ENCODE measurements around the gene PRR29. TPM values are rescaled to one million over a fixed set of nuclear protein-coding genes. Genes with fewer than 3 reads are reported as not detected.

Gene PRR29
- total RNA-seq (1 to 10 TPM; 1.7 to 3.3 TPM), total RNA-seq (2.2 to 3.4 reads per million in 2 donors)

GRCh38 chr17:63998050-63998720 is at the start of gene PRR29:
TSS of gene PRR29 (plus strand) at chr17:63998351. CDS start at chr17:63998365, 14 bp downstream.
- H3K9me3 ChIP-seq (ENCODE audit: control insufficient read depth, low read length, poor library complexity, severe bottlenecking) = no peaks in the 10 kb centered on the region
- H3K27ac Mint-ChIP-seq = peak within 1 kb of the TSS; percentile 89
- peak; percentile 72 for ATAC-seq
- peak; percentile 66 to 74 (median 70) for DNase-seq
- peaks cover 2% of the 10 kb centered on the region for H3K36me3 Mint-ChIP-seq (ENCODE audit: low read depth)
- H3K4me1 Mint-ChIP-seq = peaks cover 56% of the 10 kb centered on the region
- no peaks in the 10 kb centered on the region for H3K27me3 Mint-ChIP-seq
- peak within 1 kb of the TSS; percentile 95 for H3K4me3 Mint-ChIP-seq

GRCh38 chr17:63948521-63948920 is 49.6 kb upstream of the PRR29 start:
- ATAC-seq = no peak
- H3K27ac Mint-ChIP-seq = no peak overlapping the region
- no peaks in the 10 kb centered on the region for H3K36me3 Mint-ChIP-seq (ENCODE audit: low read depth)
- H3K4me3 Mint-ChIP-seq = no peak overlapping the region
- no peak for DNase-seq
- no peaks in the 10 kb centered on the region for H3K27me3 Mint-ChIP-seq
- H3K4me1 Mint-ChIP-seq = peaks cover 14% of the 10 kb centered on the region
- no peaks in the 10 kb centered on the region for H3K9me3 ChIP-seq (ENCODE audit: control insufficient read depth, low read length, poor library complexity, severe bottlenecking)

GRCh38 chr17:63949576-63950250 is 48.4 kb upstream of the PRR29 start:
- ATAC-seq (no peak), DNase-seq (no peak)
- no peaks in the 10 kb centered on the region for H3K36me3 Mint-ChIP-seq (ENCODE audit: low read depth)
- no peaks in the 10 kb centered on the region for H3K27me3 Mint-ChIP-seq
- H3K27ac Mint-ChIP-seq = no peak overlapping the region
- H3K4me1 Mint-ChIP-seq = peaks cover 23% of the 10 kb centered on the region
- H3K4me3 Mint-ChIP-seq = no peak overlapping the region
- H3K9me3 ChIP-seq (ENCODE audit: control insufficient read depth, low read length, poor library complexity, severe bottlenecking) = no peaks in the 10 kb centered on the region

GRCh38 chr17:63950940-63951907 is 46.9 kb upstream of the PRR29 start:
- Mint-ChIP-seq H3K27ac (no peak overlapping the region), H3K27me3 (no peaks in the 10 kb centered on the region), H3K4me3 (no peak overlapping the region), H3K36me3 (ENCODE audit: low read depth) (no peaks in the 10 kb centered on the region), H3K4me1 (peaks cover 22% of the 10 kb centered on the region)
- ATAC-seq = no peak
- peak in 1 of 3 donors; percentile 23 for DNase-seq
- H3K9me3 ChIP-seq (ENCODE audit: control insufficient read depth, low read length, poor library complexity, severe bottlenecking) = no peaks in the 10 kb centered on the region

GRCh38 chr17:63954402-63955063 is 43.6 kb upstream of the PRR29 start:
- ATAC-seq (peak; percentile 79), DNase-seq (no peak)
- H3K9me3 ChIP-seq (ENCODE audit: control insufficient read depth, low read length, poor library complexity, severe bottlenecking) = no peaks in the 10 kb centered on the region
- no peaks in the 10 kb centered on the region for H3K27me3 Mint-ChIP-seq
- H3K4me1 Mint-ChIP-seq = peaks cover 20% of the 10 kb centered on the region
- H3K27ac Mint-ChIP-seq = peak overlapping the region; percentile 82
- no peaks in the 10 kb centered on the region for H3K36me3 Mint-ChIP-seq (ENCODE audit: low read depth)
- peak overlapping the region; percentile 65 for H3K4me3 Mint-ChIP-seq

- Mint-ChIP-seq H3K27ac (no peak overlapping the region), H3K4me1 (peaks cover 20% of the 10 kb centered on the region)
- ATAC-seq = no peak
Observed at GRCh38 chr17:63955232-63955631, 42.9 kb upstream of the PRR29 start.

GRCh38 chr17:63955791-63956190 is 42.4 kb upstream of the PRR29 start:
- H3K9me3 ChIP-seq (ENCODE audit: control insufficient read depth, low read length, poor library complexity, severe bottlenecking) = no peaks in the 10 kb centered on the region
- Mint-ChIP-seq H3K4me1 (peaks cover 20% of the 10 kb centered on the region), H3K4me3 (no peak overlapping the region), H3K27ac (peak overlapping the region; percentile 34), H3K27me3 (no peaks in the 10 kb centered on the region), H3K36me3 (ENCODE audit: low read depth) (no peaks in the 10 kb centered on the region)
- ATAC-seq (no peak), DNase-seq (no peak)

More at GRCh38 chr17:63955232-63955631, 42.9 kb upstream of the PRR29 start:
- no peaks in the 10 kb centered on the region for H3K27me3 Mint-ChIP-seq
- no peaks in the 10 kb centered on the region for H3K9me3 ChIP-seq (ENCODE audit: control insufficient read depth, low read length, poor library complexity, severe bottlenecking)
- no peak for DNase-seq
- no peaks in the 10 kb centered on the region for H3K36me3 Mint-ChIP-seq (ENCODE audit: low read depth)
- H3K4me3 Mint-ChIP-seq = no peak overlapping the region

- Mint-ChIP-seq H3K36me3 (ENCODE audit: low read depth) (no peaks in the 10 kb centered on the region), H3K4me3 (no peak overlapping the region), H3K27ac (peak overlapping the region; percentile 34), H3K27me3 (no peaks in the 10 kb centered on the region), H3K4me1 (peaks cover 17% of the 10 kb centered on the region)
- no peaks in the 10 kb centered on the region for H3K9me3 ChIP-seq (ENCODE audit: control insufficient read depth, low read length, poor library complexity, severe bottlenecking)
- no peak for DNase-seq
- ATAC-seq = no peak
Observed at GRCh38 chr17:63956296-63956920, 41.7 kb upstream of the PRR29 start.

- Mint-ChIP-seq H3K36me3 (ENCODE audit: low read depth) (no peaks in the 10 kb centered on the region), H3K4me1 (peaks cover 13% of the 10 kb centered on the region), H3K4me3 (no peak overlapping the region), H3K27ac (no peak overlapping the region), H3K27me3 (no peaks in the 10 kb centered on the region)
- H3K9me3 ChIP-seq (ENCODE audit: control insufficient read depth, low read length, poor library complexity, severe bottlenecking) = no peaks in the 10 kb centered on the region
- ATAC-seq (no peak), DNase-seq (no peak)
Observed at GRCh38 chr17:63960006-63960405, 38.1 kb upstream of the PRR29 start.

GRCh38 chr17:63960430-63960829 is 37.7 kb upstream of the PRR29 start:
- peaks cover 13% of the 10 kb centered on the region for H3K4me1 Mint-ChIP-seq
- no peaks in the 10 kb centered on the region for H3K9me3 ChIP-seq (ENCODE audit: control insufficient read depth, low read length, poor library complexity, severe bottlenecking)
- H3K27me3 Mint-ChIP-seq = no peaks in the 10 kb centered on the region
- H3K4me3 Mint-ChIP-seq = no peak overlapping the region
- ATAC-seq = no peak
- H3K27ac Mint-ChIP-seq = no peak overlapping the region
- H3K36me3 Mint-ChIP-seq (ENCODE audit: low read depth) = no peaks in the 10 kb centered on the region
- no peak for DNase-seq

- no peaks in the 10 kb centered on the region for H3K27me3 Mint-ChIP-seq
- H3K4me3 Mint-ChIP-seq = no peak overlapping the region
- ATAC-seq (peak; percentile 74), DNase-seq (peak in 2 of 3 donors; percentile 24 to 45)
- H3K4me1 Mint-ChIP-seq = peaks cover 11% of the 10 kb centered on the region
- H3K36me3 Mint-ChIP-seq (ENCODE audit: low read depth) = no peaks in the 10 kb centered on the region
- peak overlapping the region; percentile 4 for H3K27ac Mint-ChIP-seq
- no peaks in the 10 kb centered on the region for H3K9me3 ChIP-seq (ENCODE audit: control insufficient read depth, low read length, poor library complexity, severe bottlenecking)
Observed at GRCh38 chr17:63961355-63962212, 36.6 kb upstream of the PRR29 start.
